Germinal center (tissue), 1 donor: Measurements from ENCODE around the gene CREB3L1.

ENCODE experiments used
- DNase-seq: peaks from one replicate; pipeline ENCODE4 v3.0.0; 2012; ENCODE audit warnings: mixed read lengths, low spot score

The CREB3L1 gene

DNA sequence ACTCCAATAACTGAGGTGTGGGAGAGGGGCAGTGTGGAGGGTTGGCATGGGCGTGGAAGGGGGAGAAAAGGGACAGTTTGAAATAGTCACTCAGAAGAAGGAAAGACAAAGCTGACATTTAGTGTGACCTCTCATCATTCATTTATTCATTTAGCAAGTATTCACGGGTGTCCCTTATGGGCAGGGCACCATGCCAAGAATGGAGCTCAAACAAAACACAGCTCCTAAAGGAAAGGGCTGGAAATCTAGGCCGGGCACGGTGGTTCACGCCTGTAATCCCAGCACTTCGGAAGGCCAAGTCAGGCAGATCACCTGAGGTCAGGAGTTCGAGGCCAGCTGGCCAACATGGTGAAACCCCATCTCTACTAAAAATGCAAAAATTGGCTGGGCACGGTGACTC lies 50.4 kb downstream of the CREB3L1 start:
- no peak for DNase-seq

DNA sequence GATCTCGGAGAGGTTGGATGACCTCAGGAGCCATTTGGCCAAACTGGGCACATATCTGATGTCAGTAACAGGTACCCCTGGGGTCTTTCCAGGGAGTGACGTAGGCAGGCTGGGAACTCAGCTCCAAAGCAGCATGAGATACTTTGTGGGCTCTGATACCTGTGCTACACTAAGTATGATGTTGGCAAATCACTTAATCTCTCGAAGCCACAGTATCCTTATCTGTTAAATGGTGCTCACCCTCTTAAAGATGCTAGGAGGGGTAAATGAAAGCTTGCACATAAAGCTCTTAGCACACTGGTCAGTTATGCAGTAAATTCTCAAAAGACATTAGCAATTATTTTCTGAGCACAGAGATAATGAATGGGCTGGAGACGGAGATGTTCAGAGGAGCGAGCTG lies 52.7 kb downstream of the CREB3L1 start:
- no peak for DNase-seq

DNA sequence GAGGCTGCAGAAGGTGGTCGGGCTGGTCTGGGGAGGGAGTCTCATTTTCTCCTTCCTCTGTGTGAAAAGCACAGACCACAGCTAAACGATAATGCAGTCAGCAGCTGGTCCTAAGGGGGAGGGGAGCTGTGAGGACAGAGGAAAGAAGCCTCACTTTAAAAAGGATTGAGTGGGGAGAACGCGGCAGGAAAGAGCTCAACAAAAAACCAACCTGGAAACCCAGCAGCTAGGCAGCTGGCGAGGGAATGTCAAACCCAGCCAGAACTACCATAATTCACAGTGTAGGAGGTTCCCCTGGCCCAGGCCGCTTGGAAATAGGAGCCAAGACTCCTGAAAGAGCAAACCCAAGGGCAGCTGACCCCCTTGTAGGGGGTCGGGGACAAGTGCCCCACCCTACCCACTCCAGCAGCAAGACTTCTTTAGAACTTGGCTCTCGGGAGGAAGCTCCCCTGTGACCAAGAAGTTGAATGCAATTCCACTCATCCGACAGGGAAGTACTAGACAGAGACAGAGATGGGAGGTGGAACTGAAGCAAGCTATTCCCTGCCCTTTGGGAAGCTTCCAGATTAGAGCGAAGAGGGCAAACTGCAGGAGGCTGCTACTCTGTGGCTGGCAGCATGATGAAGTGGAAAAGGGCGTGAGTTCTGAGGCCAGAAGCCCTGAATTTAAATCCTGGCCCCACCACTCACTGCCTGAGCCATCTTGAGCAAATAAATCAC lies 53.3 kb downstream of the CREB3L1 start:
- DNase-seq = no peak

DNA sequence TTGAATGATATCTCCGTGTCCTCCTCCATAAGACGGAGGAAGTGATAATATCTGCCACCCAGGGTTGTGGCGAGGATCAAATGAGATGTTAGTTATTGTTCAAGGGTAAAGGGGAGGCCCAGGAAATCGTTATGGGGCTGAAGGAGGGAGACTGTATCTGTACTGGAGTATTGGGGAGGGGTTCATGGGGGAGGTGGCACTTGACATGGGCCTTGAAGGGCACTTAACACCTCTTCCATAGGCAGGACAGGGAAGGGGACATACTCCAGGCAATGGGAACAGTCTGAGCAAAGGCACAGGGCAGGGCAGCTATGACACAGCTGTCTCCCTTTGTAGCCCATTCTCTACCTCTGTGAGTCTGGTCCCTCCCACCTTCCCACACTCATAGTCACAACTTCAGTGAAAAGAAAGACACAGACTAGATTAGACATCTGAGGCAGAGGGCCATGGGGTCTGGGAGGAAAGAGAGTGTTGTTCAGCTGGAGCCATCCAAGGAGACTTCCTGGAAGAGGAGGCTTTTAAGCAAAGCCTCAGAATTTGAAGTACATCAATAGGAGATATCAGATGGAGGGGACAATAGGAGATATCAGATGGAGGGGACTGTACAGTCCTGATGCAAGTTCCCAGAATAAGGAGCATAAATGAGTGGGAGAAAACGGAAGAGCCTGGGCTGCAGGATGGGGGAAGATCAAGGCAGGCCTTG lies 54.0 kb downstream of the CREB3L1 start:
- no peak for DNase-seq

DNA sequence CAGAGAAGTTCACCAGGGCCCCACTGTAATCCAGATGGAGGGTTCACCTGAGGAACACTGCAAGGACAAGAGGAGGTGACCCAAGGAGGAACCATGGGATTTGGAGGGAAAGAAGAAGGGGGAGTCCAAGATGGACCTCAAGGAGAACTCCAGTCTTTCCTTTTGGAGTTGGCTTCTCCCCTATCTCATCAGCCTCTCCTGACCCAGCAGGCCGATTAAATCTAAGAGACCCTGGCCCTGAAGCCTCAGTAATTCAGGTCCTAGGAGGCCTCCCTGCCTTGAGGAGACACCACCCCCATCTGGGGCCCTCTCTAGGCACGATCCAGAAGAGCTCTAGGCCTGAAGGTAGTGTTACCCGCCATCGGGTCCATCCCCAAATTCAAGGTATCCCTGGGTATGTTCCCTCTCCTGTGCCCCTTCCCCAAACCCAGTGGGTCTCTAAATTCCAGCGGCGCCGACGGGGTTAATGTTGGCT lies 54.7 kb downstream of the CREB3L1 start:
- no peak for DNase-seq

DNA sequence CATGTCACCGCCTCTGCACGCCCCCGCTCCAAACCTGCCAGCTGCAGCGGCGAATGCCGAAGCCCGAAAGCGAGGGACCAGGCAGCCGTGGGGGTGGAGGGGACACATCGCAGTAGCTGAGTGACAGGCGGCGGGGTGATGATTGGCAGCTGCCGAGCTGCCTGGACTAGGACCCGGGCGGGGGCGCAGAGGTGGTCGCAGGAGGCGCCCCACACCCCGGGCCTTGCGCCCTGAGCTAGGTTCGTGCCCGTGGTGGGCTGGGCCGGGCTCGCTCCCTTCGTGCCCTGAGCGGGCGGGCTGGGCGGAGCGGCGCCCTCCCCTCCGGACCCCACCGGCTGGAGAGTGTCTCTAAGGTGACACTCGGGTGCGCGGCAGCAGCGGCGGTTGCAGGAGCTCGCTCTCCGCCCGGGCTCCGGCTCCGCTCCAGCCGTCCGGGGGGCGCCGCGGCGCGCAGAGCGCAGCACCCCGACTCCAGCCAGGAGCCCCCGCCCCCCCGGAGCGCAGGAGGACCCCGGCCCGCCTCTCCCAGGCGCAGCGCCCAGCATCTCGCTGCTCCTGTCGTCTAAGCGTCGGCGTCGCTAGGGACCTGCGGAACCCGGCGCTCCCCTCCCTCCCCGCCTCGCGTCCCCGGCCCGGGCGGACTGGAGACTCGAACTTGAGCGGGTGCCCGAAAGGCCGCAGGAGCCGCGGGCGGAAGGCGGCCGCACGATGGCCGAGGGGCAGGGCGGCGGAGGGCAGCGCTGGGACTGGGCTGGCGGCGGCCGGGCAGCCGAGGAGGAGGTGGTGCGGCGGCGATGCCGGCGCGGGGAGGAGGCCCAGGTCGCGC lies 55.3 kb downstream of the CREB3L1 start:
- peak; percentile 35 for DNase-seq

DNA sequence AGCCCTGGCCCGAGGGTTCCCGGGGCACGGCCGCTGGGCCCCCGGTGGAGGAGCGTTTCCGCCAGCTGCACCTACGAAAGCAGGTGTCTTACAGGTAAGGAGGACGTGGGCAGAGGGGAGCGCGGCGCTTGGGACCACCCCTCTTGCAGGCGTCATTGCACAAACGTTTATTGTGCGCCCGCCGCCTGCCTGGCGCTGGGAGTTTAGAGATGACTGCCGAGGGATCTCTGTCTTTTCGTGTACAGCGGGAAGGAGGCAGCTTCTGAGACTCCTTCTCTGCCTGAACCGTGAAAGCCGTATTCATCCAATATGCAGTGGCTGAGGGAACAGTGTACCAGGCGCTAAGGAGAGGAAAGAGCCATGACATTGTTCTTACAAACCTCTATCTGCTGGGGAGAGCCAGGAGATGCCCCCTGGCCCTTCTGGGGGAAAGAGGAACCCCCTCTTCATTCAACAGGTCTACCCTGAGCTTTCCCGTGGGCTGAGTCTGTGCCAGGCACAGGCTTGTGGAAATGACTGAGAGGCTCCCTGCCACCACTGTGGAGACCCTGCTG lies 56.0 kb downstream of the CREB3L1 start:
- no peak for DNase-seq

DNA sequence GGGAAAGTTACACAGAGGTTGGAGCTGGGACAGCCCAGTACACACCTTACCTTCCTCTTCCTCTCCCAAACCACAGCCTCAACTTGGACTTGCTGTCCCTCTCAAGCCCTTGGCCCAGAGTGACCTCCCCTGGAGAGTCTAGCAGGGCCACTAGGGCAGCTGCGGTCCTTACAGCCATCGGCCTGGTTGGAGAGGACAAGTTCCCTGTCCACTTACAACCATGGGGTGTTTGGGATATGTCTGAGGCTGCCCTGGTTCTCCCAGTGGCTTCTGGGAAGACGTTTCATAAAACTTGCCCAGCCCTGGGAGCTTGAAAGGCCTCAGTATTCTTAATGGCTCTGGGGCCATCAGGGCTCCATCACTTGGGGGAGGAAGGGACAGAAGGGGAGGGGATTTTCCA lies 56.7 kb downstream of the CREB3L1 start:
- no peak for DNase-seq

DNA sequence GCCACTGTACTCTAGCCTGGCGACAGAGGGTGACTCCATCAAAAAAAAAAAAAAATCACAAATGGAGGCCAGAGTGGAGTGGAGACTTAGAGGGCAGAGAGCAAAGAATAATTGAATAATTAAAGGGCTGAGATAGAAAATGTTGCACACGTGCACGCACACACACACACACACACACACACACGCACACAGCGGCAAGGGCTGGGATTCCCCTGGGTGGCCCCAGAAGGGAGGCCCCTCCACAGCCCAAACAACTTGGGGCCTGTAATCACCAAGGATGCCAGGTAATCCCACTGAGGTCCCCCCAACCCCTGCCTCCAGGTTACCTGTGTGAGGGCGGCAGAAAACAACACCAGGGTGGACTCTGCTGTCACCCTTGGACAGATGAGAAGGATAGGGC lies 57.8 kb downstream of the CREB3L1 start:
- no peak for DNase-seq

DNA sequence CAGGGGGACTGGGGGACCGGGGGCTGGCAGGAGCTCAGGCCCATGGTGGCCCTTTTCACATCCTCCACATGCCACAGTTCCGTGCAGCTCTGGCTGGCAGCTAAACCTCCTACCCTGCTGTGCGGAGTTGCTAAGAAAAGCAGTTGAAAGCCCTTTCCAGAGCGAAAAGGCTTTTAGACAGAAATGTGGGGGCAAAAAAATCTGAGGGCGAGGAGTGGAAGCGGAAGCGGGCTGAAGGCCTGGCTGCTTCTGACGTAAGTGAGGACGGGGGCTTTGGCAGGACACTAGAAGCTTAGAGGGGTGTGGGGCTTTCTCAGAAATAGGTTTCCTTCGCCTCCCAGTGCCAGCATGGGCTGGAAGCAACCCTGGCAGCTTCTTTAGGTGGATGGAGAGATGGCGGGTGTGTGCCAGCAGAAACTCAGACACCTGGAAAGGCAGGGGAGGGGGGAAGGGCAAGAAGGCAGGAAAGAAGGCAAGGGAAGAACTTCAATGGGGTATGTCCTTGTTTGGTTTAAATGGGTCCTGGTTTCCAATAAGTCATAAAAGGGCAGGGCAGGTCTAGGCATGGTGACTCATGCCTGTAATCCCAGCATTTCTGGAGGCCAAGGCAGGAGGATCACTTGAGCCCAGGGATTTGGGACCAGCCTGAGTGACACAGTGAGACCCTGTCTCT lies 58.6 kb downstream of the CREB3L1 start:
- DNase-seq = no peak

DNA sequence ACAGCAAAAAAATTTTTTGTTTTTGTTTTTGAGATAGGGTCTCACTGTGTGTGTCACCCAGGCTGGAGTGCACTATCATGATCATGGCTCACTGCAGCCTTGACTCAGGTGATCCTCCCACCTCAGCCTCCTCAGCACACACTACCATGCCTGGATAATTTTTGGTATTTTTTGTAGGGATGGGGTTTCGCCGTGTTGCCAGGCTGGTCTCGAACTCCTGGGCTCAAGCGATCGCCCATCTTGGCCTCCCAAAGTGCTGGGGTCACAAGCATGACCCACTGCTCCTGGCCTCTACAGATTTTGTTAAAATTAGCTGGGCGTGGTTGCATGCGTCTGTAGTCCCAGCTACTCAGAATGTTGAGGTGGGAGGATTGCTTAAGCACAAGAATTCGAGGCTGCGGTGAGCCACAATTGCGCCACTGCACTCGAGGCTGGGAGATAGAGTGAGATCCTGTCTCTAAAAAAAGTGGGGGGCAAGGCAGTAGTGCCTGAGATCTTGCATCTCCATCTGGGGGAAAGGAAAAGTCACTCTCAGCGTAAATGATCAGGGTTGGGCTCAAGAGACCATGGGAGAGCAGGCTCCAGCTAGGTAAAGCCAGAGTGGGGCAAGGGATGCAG lies 59.2 kb downstream of the CREB3L1 start:
- no peak for DNase-seq

DNA sequence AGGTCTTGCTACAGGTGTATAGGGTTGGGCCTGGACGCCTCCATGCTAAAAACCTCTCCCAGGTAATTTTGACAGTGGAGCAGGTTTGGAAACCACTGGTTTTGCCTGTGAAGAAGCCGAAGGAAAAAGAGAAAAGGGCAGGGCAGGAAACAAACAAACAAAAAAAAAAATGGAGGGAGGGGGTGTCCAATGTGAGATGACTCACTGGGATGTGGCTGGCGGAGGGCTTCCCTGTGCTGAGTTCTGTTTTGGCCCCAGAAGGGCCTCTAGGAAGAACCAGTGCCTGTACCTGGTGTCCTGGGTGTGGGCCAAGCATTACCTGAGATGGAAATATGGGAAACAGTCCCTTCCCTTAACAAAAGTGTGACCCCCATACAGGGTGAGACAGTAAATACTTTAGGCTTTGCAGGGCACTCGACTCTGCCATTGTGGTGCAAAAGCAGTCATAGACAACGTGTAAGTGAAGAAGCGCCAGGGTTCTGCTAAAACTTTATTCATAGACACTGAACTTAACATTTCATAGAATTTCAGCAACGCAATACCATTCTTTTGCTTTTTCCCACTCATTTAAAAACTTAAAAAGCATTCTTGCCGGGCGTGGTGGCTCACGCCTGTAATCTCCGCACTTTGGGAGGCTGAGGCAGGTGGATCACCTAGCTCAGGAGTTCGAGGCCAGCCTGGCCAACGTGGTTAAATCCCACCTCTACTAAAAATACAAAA lies 60.3 kb downstream of the CREB3L1 start:
- DNase-seq = no peak

DNA sequence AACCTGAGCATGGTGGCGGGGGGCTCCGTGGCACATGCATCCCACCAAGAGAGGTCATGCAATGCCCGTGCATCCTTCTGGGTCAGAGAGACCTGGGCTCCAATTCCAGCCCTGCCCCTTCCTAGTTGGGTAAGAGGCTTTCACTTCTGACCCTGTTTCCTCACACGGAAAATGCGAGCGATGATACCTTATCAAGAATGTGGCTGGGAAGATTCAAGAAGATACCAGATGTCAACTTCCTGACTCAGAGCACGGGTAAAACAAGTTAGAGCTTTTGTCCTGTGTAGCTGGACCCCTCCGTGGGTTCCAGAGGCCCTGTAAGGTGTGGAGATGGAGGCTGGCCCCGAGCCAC lies 61.1 kb downstream of the CREB3L1 start:
- no peak for DNase-seq

DNA sequence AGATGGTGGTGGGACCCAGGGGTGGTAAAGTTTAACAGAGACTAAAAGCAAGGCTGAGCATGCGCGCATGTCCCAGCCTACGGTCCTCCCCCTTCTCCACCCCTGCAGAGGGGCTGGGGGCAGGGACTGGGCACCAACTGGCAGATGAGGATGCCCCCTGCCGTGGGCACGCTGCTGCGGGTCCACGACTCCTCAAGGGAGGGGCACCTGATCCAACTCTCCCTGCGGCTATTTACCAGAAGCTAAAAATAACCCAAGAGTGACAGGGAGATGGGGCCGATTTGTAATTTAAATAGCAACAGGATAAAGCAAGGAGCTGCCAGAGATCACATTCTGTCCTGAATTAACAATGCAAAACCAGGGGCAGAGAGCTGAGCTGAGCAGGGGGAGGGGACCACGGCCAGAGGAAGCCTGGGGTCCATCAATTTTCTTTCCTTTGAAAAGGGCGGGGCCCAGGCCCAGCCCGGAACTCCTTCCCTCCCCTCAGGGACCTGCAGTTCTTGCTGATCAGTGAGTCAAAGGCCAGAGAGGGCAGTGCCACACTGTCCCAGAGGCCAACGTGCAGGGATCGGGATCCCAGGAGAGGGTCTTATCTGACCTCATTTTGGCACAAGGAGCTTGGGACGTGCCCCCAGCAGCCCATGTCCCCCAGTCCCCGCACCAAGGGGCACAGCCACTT lies 61.7 kb downstream of the CREB3L1 start:
- DNase-seq = no peak

DNA sequence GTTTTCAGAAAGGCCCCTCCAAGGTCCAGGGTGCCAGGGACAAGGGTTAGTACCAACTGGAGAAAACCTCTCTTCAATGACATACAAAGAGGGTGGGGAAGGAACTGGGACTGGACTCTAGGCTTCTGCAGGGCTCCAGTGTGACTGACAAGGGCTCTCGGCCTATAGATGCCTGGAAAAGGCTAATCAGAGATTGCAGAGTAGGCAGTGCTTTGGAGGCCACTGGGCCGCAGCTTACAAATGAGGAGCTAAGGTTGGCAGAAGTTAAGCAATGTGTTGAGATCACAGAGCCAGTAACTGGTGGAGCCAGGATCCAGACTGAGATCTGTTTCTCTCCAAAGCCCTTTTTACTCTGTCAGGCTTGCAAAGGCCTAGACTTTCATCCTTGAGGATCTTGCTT lies 62.4 kb downstream of the CREB3L1 start:
- no peak for DNase-seq

DNA sequence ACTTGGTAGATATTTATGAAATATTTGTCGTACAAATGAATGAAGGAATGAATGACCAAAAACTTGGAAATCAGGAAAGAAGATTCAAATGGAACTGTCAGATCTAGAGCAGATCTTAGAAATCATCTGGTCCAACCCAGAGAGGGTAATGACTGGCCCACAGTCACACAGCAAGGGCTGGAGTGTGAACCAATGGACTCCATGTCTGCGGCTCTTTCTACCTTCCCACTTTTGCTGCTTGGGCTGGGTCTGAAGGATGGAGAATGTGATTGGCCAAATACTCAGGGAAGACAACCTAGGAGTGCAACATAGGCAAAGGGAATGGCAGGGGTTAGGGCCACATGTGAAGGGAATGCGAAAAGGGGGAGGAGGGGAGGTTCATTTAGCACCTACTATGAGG lies 64.0 kb downstream of the CREB3L1 start:
- DNase-seq = no peak

DNA sequence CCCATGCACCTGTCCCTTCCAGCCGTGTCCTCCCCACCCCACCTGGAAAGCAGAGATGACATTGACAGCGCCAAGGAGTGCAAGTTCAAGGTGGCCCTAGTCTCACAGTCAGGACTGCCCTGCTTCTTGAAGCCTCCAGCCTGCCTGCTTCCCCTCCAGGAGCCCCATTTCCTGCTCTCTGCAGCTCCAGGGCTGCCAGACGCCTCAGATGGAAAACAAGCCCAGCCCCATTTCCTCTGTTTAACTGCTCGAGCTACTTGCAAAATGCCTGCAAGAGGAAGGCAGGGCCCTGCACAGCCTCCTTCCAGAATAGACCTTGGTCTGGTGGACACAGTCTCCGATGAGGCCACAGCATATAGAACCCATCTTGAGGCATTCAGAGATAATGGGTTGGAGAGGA lies 64.8 kb downstream of the CREB3L1 start:
- no peak for DNase-seq

DNA sequence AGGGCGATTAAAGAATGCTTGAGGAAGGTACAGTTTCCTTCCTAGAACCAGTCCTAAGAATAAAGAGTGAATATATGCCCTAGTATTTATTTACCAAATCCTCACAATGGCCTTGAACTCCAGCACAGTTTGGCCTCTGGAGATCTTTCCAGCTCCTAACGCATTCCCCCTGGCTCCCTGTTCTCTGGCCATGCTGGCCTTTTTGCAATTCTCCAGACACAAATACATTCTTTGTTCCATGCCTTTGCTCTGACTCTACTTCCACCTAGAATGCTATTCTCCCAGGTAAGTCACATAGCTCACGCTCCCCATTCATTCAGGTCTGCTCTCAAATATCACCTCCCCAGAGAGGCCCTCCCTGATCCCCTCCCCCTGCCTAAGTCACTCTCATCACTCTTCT lies 66.1 kb downstream of the CREB3L1 start:
- no peak for DNase-seq

DNA sequence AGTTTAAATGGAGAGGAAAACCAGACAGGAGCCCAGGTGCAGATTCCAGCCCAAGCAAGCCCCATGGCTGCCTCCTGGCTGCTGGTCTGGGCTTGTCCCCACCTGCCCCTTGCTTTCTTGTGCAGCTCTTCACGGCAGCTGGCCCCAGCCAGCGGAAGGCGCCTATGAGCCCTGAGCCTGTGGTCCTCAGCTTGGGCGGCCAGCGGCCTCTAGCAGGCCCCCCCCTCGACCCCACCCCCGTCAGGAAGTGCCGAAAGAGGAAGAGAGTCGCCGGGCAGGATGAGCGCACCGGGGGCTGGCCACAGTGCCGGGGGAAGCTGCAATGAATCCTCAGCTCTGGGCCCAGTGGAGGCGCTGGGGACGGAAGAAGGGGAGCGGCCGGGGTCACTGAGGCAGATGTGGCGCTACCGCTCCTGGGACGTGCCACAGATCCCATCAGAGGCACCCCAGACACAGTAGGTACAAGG lies 67.7 kb downstream of the CREB3L1 start:
- DNase-seq = peak; percentile 36

DNA sequence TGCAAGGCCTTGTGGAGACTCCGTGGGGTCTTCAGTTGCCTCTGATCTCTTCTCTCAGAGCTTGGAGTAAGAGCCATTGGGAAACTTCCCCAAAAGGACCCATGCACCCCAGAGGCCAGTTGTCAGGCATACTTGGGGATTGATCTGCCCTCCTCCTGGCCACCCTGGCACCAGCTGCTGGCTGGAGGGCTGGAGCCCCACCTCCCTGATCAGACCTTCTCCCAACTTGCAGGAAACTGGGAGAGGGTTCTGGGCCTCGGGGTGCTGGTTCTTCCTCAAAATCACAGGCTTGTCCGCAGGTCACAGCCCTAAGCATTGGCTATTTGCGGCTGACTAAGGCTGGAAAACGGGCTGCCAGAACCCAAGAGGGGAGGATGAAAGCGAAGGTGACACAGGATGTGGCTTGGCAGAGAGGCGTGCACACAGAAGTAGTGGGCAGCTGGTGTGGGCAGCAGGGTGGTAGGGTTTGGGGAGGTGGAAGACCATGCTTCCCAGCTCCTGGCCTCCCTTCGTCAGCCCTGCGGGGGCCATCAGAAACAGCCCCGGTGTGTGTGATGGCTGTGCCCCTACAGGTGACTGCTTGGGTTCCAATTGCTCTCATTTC lies 68.5 kb downstream of the CREB3L1 start:
- DNase-seq = no peak
